Activated T-cell treated with anti-CD3 and anti-CD28 coated beads, Interleukin-2, amount 50 U/mL, for 24 hours (primary cell): ENCODE measurements around the gene UBE2R2.
A peak's percentile ranks its signal among the peaks of the same experiment; 100 is the strongest.
"Not testable (repeated sequence)": the region's sequence is repeated elsewhere in the genome, so short reads cannot be mapped to it uniquely, and the experiment has no call there.

Experiments
- DNase-seq: peaks from one replicate; pipeline ENCODE4 v3.0.0-alpha.2; 2020
- H3K27ac Mint-ChIP-seq: 2 replicates; pipeline ENCODE4 v1.8.0; 2020; ENCODE audit warnings: mild to moderate bottlenecking, mixed read lengths
- H3K27me3 Mint-ChIP-seq: 2 replicates; pipeline ENCODE4 v1.8.0; 2020; ENCODE audit warnings: mixed read lengths
- H3K36me3 Mint-ChIP-seq: 2 replicates; pipeline ENCODE4 v1.8.0; 2020; ENCODE audit warnings: low read depth, mixed read lengths
- H3K4me1 Mint-ChIP-seq: 2 replicates; pipeline ENCODE4 v1.8.0; 2020; ENCODE audit warnings: low read depth, mixed read lengths
- H3K4me3 Mint-ChIP-seq: 2 replicates; pipeline ENCODE4 v1.8.0; 2020; ENCODE audit warnings: mild to moderate bottlenecking, moderate library complexity, mixed read lengths
- H3K9me3 Mint-ChIP-seq: 2 replicates; pipeline ENCODE4 v1.8.0; 2020; ENCODE audit warnings: mixed read lengths

UBE2R2 gene

DNA sequence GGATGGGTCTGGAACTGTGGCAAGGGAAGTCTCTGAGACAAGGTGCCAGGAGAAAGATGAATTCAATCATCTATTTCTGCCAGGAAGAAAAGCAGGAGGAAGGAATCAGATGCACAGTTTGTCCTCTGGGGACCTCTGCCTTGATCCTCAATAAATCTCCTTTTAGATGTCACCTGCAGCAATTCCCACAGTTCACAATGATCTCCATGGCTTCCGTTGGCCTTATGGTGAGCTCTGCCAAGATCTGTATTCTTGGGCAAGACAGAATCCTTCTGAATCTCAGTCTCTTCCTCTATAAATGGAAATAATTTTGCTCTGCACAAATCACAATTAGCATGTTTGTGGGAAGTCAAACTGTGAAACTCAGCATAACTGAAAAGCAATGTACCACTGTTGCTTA is 23.5 kb upstream of the UBE2R2 start:
- H3K27ac Mint-ChIP-seq, H3K9me3 Mint-ChIP-seq, H3K4me1 Mint-ChIP-seq, H3K36me3 Mint-ChIP-seq, DNase-seq, H3K4me3 Mint-ChIP-seq: not testable (repeated sequence)
- peaks cover 21% of the 10 kb centered on the region for H3K27me3 Mint-ChIP-seq

DNA sequence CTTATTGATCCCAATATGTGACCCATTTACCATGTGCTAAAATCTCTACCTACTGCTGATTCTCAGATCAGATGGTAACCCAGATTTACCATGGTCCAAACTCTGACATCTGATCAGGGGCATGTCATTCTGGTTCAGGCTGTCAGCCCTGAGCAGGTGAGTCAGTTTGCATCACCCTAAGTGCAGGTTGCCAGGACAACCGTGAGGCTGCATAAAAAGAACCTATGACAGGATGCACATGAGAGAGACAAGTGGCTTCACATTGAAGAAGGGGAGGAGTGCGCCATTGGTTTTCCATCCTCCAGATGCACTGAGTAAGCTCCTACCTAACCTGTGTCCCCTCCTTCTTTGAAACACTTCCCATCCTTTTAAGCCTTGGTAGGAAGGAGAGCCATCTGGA is 22.4 kb upstream of the UBE2R2 start:
- no peak overlapping the region for H3K27ac Mint-ChIP-seq
- no peaks in the 10 kb centered on the region for H3K36me3 Mint-ChIP-seq
- DNase-seq, result no peak
- H3K4me1 Mint-ChIP-seq, result no peaks in the 10 kb centered on the region
- H3K27me3 Mint-ChIP-seq, result peaks cover 20% of the 10 kb centered on the region
- H3K9me3 Mint-ChIP-seq, result no peaks in the 10 kb centered on the region
- no peak overlapping the region for H3K4me3 Mint-ChIP-seq

DNA sequence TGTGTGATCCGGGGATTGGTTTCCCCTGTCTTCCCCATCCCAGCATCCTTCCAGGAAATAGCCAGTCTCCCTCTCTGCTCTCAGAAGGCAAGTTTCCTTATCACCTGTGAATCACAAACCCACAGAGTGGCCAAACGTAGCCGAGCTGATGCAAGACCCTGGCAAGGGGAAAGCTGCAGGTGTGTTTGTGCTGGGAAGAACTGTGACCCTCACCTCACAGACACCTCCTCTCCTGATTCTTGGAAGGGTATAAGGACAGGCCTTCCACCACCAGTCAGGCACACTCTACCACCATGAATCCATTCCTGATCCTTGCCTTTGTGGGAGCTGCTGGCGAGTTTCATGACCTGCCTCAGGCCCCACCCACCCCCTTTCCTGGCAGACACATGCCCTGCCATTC is 21.7 kb upstream of the UBE2R2 start, which contains the start of gene PRSS3:
Gene PRSS3, plus strand, starts transcription at position 281 of the 400 bp plus-strand sequence. Its CDS starts 13 bp downstream, at position 294.
- H3K4me3 Mint-ChIP-seq, result no peak within 1 kb of the TSS
- no peak within 1 kb of the TSS for H3K27ac Mint-ChIP-seq
- no peaks in the 10 kb centered on the region for H3K4me1 Mint-ChIP-seq
- no peaks in the 10 kb centered on the region for H3K36me3 Mint-ChIP-seq
- H3K27me3 Mint-ChIP-seq, result peaks cover 20% of the 10 kb centered on the region
- no peaks in the 10 kb centered on the region for H3K9me3 Mint-ChIP-seq
- no peak for DNase-seq

DNA sequence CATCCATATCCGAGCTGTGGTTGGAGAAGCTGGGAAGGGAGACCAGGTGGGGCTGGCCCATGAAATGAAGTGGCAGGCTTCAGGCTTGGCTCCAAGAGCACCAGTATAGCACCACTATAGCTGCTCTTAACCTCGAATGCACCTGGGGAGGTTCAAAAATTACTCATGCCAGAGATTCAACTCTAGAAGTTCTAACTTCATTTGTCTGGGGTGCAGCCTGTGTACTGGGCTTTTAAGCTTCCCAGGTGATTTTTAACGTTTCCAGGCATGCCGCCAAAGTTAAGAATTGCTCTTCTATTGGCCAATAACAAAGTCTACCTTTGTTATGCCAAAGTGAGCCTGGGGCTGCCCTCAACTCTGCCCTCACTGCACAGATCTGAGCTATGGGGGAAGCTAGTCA is 21.1 kb upstream of the UBE2R2 start:
- H3K9me3 Mint-ChIP-seq, result no peaks in the 10 kb centered on the region
- H3K36me3 Mint-ChIP-seq, result no peaks in the 10 kb centered on the region
- H3K4me3 Mint-ChIP-seq, result no peak overlapping the region
- H3K27ac Mint-ChIP-seq, result no peak overlapping the region
- H3K27me3 Mint-ChIP-seq, result peaks cover 20% of the 10 kb centered on the region
- no peak for DNase-seq
- no peaks in the 10 kb centered on the region for H3K4me1 Mint-ChIP-seq

DNA sequence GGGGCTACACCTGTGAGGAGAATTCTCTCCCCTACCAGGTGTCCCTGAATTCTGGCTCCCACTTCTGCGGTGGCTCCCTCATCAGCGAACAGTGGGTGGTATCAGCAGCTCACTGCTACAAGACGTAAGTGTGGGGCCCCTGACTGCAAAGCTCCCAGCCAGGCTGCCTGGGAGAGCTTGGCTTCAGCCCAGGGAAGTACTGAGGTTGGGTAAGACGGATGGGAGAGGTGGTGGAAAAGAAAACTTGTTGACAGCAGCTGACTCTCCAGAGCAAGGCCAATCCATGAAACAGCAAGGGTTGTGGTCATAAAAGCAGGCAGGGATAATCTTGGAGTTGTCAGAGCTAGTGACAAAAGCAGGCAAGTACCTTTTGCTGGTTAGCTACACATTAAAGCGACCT is 20.3 kb upstream of the UBE2R2 start:
- not testable (repeated sequence) for DNase-seq, H3K36me3 Mint-ChIP-seq, H3K4me1 Mint-ChIP-seq, H3K4me3 Mint-ChIP-seq, H3K27ac Mint-ChIP-seq, H3K9me3 Mint-ChIP-seq
- H3K27me3 Mint-ChIP-seq, result peaks cover 17% of the 10 kb centered on the region

DNA sequence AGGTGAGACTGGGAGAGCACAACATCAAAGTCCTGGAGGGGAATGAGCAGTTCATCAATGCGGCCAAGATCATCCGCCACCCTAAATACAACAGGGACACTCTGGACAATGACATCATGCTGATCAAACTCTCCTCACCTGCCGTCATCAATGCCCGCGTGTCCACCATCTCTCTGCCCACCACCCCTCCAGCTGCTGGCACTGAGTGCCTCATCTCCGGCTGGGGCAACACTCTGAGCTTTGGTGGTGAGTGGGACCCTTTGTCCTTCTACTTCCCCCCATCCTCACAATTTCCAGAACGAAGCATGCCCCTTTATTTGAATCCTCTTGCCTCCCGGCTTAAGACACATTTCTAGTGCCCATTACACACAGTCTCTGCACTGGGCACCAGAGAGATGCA is 19.1 kb upstream of the UBE2R2 start:
- H3K4me1 Mint-ChIP-seq, result no peaks in the 10 kb centered on the region
- no peak for DNase-seq
- H3K9me3 Mint-ChIP-seq, result no peaks in the 10 kb centered on the region
- H3K4me3 Mint-ChIP-seq, result no peak overlapping the region
- no peaks in the 10 kb centered on the region for H3K36me3 Mint-ChIP-seq
- H3K27ac Mint-ChIP-seq, result no peak overlapping the region
- peaks cover 17% of the 10 kb centered on the region for H3K27me3 Mint-ChIP-seq

DNA sequence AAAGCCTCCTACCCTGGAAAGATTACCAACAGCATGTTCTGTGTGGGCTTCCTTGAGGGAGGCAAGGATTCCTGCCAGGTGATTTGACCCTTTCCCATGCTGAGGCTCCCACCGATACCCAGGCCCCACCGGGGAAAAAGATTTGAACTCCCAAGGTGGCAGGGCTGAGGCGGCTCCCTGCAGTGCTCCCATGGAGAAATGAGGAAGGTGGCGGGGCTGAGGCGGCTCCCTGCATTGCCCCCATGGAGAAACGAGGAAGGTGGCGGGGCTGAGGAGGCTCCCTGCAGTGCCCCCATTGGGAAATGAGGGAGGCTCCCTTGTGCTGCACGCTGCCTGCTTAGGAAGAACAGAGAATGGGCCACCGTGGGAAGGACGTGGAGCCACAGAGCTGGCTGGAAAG is 18.4 kb upstream of the UBE2R2 start:
- H3K4me1 Mint-ChIP-seq, result no peaks in the 10 kb centered on the region
- no peak overlapping the region for H3K4me3 Mint-ChIP-seq
- no peaks in the 10 kb centered on the region for H3K9me3 Mint-ChIP-seq
- DNase-seq, result no peak
- H3K36me3 Mint-ChIP-seq, result no peaks in the 10 kb centered on the region
- H3K27ac Mint-ChIP-seq, result no peak overlapping the region
- peaks cover 19% of the 10 kb centered on the region for H3K27me3 Mint-ChIP-seq

DNA sequence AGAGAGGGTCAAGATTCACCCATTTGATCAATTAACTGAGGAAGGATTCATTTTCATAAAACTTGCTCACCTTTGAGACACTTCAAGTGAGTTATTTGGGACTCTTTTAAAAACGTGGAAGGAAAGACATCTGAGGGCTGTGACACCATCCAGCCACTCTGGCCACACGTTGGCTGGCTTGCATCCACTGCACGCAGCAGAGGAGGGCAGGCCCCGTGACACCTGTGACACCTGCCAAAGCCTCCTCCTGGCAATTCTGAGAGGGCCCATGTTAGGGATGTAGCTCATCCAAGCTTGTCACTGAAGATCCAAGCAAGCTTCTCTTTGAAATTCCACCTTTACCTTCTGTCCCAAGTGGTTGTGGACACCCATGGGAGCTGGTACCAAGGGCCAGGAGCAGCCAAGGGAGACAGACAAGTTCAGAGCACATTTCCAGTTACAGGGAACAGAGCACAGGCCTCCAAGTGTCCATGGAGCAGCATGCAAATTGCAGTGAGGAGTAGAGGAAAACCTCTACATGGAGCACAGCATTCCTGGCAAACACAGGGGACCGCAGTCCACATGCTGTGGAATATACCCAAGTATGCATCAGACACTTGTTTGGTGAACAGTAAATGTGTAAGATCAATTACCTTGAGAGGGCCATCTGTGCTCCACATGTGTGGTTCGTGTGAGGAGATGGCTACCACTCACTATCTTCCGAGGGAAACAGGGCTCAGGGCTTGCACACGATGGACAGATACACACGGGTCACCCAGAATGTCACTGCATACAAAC is 16.8 kb upstream of the UBE2R2 start:
- H3K9me3 Mint-ChIP-seq, result no peaks in the 10 kb centered on the region
- H3K4me3 Mint-ChIP-seq, result no peak overlapping the region
- no peaks in the 10 kb centered on the region for H3K4me1 Mint-ChIP-seq
- H3K27me3 Mint-ChIP-seq, result peaks cover 22% of the 10 kb centered on the region
- no peaks in the 10 kb centered on the region for H3K36me3 Mint-ChIP-seq
- no peak for DNase-seq
- H3K27ac Mint-ChIP-seq, result no peak overlapping the region

DNA sequence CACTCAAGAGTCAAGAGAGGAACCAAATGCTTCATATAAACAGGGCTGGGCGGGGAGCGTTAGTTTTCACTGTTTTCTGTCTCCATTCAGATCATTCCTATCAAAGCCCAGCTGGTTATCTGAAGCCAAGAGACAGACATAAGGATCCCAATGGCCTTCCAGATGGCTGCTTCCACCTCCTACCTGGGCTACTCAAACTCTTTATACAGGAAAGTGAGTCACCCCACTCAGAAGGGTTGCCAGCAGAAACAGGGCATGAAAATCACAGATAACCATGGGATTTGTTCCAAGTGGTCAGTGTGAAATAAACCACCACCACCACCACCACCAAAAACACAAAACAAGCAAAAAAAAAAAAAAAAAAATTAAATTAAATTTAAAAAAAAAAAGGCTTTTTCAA is 16.1 kb upstream of the UBE2R2 start:
- Mint-ChIP-seq H3K4me3 (no peak overlapping the region), H3K9me3 (no peaks in the 10 kb centered on the region), H3K36me3 (no peaks in the 10 kb centered on the region), H3K4me1 (no peaks in the 10 kb centered on the region), H3K27me3 (peaks cover 22% of the 10 kb centered on the region), H3K27ac (no peak overlapping the region)
- DNase-seq, result no peak

DNA sequence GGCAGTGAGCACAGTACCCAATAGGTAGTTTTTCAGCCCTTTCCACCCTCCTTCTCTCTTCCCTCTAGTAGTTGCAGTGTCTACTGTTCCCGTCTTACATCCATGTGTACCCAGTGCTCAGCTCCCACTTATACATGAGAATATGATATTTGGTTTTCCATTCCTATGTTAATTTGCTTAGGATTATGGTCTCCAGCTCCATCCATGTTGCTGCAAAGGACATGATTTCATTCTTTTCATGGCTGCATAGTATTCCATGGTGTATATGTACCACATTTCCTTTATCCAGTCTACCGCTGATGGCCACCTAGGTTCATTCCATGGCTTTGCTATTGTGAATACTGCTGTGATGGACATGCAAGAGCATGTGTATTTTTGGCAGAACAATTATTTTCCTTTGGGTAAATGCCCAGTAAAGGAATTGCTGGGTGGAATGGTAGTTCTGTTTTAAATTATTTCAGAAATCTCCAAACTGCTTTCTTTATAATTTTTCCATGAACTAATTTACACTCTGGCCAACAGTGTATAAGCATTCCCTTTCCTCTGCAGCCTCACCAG is 14.9 kb upstream of the UBE2R2 start:
- H3K27me3 Mint-ChIP-seq, result peaks cover 17% of the 10 kb centered on the region
- H3K36me3 Mint-ChIP-seq, DNase-seq, H3K27ac Mint-ChIP-seq, H3K9me3 Mint-ChIP-seq, H3K4me3 Mint-ChIP-seq, H3K4me1 Mint-ChIP-seq: not testable (repeated sequence)

DNA sequence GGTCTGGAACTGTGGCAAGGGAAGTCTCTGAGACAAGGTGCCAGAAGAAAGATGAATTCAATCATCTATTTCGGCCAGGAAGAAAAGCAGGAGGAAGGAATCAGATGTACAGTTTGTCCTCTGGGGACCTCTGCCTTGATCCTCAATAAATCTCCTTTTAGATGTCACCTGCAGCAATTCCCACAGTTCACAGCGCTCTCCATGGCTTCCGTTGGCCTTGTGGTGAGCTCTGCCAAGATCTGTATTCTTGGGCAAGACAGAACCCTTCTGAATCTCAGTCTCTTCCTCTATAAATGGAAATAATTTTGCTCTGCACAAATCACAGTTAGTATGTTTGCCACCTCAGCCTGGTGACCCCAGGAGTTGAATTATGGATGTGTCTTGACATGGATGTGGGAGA is 12.8 kb upstream of the UBE2R2 start:
- not testable (repeated sequence) for H3K4me3 Mint-ChIP-seq, H3K27ac Mint-ChIP-seq, H3K9me3 Mint-ChIP-seq, DNase-seq, H3K36me3 Mint-ChIP-seq, H3K4me1 Mint-ChIP-seq, H3K27me3 Mint-ChIP-seq

DNA sequence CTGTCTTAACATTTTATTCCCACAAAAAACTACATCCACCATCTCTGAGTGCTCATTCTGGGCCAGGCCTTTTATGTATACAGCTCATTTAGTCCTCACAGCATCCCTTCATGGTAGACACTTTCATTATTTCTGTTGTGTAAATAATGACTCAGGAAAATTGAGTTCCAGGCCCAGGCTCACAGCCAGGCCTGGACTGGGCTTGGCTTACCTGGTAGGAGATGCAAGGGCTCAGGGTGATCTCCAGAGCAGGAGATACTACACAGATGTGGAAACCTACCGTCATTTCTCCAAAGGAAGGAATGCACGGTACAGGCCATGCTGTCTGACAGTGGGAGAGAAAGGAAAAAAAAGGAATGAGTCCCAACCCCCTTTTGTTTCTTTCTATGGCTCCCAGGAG is 9.8 kb upstream of the UBE2R2 start:
- not testable (repeated sequence) for DNase-seq, H3K27me3 Mint-ChIP-seq, H3K4me3 Mint-ChIP-seq, H3K4me1 Mint-ChIP-seq, H3K9me3 Mint-ChIP-seq, H3K27ac Mint-ChIP-seq, H3K36me3 Mint-ChIP-seq

DNA sequence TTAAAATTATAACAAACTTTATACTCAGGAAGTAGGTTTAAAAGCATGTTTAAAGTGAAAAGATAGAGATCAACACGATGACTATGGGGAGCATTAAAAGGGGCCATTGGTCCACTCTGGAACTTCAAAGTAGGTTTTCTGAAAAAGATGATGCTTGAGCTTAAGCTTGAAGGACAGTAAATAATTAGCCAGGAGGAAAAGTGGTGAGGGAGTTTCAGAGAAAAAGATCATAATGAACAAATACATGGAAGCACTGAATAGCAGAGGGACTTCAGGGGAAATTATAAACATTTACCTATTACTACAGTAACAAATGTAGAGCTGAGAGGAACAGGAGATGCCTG is 8.0 kb upstream of the UBE2R2 start:
- not testable (repeated sequence) for H3K4me1 Mint-ChIP-seq, H3K9me3 Mint-ChIP-seq, H3K4me3 Mint-ChIP-seq, H3K27ac Mint-ChIP-seq, H3K27me3 Mint-ChIP-seq, DNase-seq, H3K36me3 Mint-ChIP-seq

DNA sequence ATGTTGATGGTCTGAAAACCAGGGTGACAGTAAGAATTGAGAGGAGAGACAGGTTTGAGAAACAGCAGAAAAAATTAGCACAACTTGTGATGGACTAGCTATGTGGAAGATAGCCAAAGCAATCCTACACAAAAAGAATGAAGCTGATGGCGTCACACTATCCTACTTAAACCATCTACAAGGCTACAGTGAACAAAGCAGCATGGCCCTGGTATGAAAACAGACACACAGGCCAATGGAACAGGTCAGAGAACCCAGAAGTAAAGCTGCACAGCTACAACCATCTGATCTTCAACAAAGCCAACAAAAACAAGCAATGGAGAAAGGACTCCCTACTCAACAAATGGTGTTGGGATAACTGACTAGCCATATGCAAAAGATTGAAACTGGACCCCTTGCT is 7.5 kb upstream of the UBE2R2 start:
- no peak overlapping the region for H3K27ac Mint-ChIP-seq
- H3K9me3 Mint-ChIP-seq, result no peaks in the 10 kb centered on the region
- H3K36me3 Mint-ChIP-seq, result no peaks in the 10 kb centered on the region

DNA sequence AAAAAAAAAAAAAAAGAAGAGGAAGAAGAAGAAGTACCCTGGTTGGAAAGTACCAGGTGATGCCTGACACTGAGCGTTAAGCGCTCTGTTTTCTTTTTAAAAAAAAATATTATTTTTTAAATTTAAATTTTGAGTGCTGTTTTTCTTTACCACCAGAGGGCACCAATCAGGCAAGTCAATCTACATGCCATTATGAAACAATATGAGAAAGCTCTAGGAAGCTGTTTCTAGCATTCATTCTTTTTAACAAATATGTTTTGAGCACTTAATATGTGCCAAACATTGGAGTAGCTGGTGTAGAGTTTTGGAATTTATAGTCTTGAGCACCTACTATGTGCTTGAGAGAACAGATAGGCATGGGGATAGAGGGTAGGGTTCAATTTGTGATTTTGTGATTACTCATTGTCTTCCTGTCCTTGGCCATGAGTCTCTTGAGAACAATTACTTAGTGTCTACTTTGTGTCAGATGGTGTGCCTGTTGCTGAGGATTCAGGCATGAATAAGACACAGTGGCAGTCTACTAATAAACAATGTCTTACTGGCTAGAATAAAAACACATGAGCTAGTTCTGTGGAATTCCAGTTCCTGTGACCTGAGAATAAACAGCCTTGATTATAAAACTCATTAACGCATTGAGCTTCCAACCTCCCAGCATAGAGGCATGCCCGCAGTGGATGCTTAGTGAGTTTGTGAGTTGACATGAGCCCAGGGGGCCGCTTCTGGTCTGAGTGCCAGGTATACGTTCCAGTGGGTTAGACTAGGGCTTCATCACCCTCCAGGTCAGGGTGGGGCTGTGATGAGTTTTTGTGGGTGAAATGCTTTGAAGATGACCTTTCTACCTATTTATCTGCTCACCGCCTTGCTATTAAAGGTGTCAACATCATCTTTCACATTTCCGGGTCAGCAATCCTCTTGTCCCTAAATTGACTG is 3.0 kb upstream of the UBE2R2 start:
- no peak overlapping the region for H3K4me3 Mint-ChIP-seq
- H3K36me3 Mint-ChIP-seq, result peaks cover 6% of the 10 kb centered on the region
- no peaks in the 10 kb centered on the region for H3K27me3 Mint-ChIP-seq
- H3K27ac Mint-ChIP-seq, result peak overlapping the region; percentile 80
- H3K4me1 Mint-ChIP-seq, result peaks cover 32% of the 10 kb centered on the region
- H3K9me3 Mint-ChIP-seq, result no peaks in the 10 kb centered on the region
- DNase-seq, result no peak

More for the DNA sequence above, 7.5 kb upstream of the UBE2R2 start:
- H3K4me1 Mint-ChIP-seq, result peaks cover 11% of the 10 kb centered on the region
- no peak overlapping the region for H3K4me3 Mint-ChIP-seq
- no peaks in the 10 kb centered on the region for H3K27me3 Mint-ChIP-seq
- DNase-seq, result no peak
